NCI-H82 treated with DMSO at 0.1 percent for 48 hours (cell line): Measurements from ENCODE around the gene CYP1A2.
"Not testable (repeated sequence)": the region's sequence is repeated elsewhere in the genome, so short reads cannot be mapped to it uniquely, and the experiment has no call there.

Experiments
- DNase-seq: peaks from one replicate; lab custom pipeline; 2025; ENCODE audit not compliant: unreplicated experiment; lab: John Stamatoyannopoulos, UW

The CYP1A2 gene

GRCh38 chr15:74748322-74748946, at the start of gene CYP1A2:
Gene CYP1A2 (plus strand): TSS chr15:74748845. CDS start chr15:74749739, 894 bp downstream.
- DNase-seq = no peak

GRCh38 chr15:74709011-74709410, 39.6 kb upstream of the CYP1A2 start:
- no peak for DNase-seq

GRCh38 chr15:74709892-74710291, 38.8 kb upstream of the CYP1A2 start:
- DNase-seq = no peak

- DNase-seq = no peak
These were observed 38.1 kb upstream of the CYP1A2 start for GRCh38 chr15:74710319-74711094.

- no peak for DNase-seq
These were observed 36.3 kb upstream of the CYP1A2 start for GRCh38 chr15:74712311-74712710.

- DNase-seq = no peak
These were observed 32.0 kb upstream of the CYP1A2 start for GRCh38 chr15:74716651-74717050.

- no peak for DNase-seq
These were observed 26.1 kb upstream of the CYP1A2 start for GRCh38 chr15:74722591-74722990.

- no peak for DNase-seq
These were observed 25.5 kb upstream of the CYP1A2 start for GRCh38 chr15:74723187-74723586.

GRCh38 chr15:74723754-74724334, 24.8 kb upstream of the CYP1A2 start:
- no peak for DNase-seq

- DNase-seq = no peak
These were observed 23.9 kb upstream of the CYP1A2 start for GRCh38 chr15:74724570-74725224.

GRCh38 chr15:74725225-74725774, 23.3 kb upstream of the CYP1A2 start, which contains the start of gene CYP1A1:
Gene CYP1A1 (minus strand): TSS chr15:74725528. CDS start chr15:74723097, 2,431 bp downstream.
- DNase-seq = no peak

GRCh38 chr15:74725845-74726773, 22.5 kb upstream of the CYP1A2 start:
- DNase-seq = no peak

GRCh38 chr15:74726774-74727164, 21.9 kb upstream of the CYP1A2 start:
- DNase-seq = no peak

GRCh38 chr15:74727727-74728126, 20.9 kb upstream of the CYP1A2 start:
- no peak for DNase-seq

- DNase-seq = not testable (repeated sequence)
These were observed 19.9 kb upstream of the CYP1A2 start for GRCh38 chr15:74728699-74729098.

GRCh38 chr15:74729372-74729771, 19.3 kb upstream of the CYP1A2 start:
- not testable (repeated sequence) for DNase-seq

GRCh38 chr15:74730619-74731316, 17.9 kb upstream of the CYP1A2 start:
- DNase-seq = no peak

GRCh38 chr15:74732846-74733245, 15.8 kb upstream of the CYP1A2 start:
- no peak for DNase-seq

GRCh38 chr15:74733269-74733668, 15.4 kb upstream of the CYP1A2 start:
- no peak for DNase-seq

- DNase-seq = no peak
These were observed 13.3 kb upstream of the CYP1A2 start for GRCh38 chr15:74735305-74735704.
